ENCODE results near the gene DACT1. TPM values are rescaled to one million over a fixed set of nuclear protein-coding genes. Genes with fewer than 3 reads are reported as not detected.

Gene DACT1
- total RNA-seq, 4 donors from 2014 or later = 1.8 to 5.1 (median 3.3) TPM

DNA sequence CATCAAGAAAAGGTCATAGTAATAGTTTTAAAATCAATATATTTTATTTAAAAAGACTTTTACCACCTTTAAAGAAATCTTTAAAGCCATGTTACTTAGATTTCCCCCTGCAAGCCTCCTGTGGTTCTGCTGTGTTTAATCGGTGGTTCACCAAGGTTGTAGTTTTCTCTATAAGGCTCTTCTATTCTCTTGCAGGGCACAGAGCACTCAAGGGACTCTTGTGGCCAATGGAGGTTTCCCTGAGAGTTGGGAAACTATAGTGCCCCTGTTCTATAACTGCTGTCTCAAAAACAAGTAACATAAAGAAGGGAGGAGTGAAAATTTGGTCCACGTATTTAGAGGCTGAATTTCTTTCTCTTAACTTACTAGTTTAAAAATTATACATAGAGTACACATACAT is 25.0 kb downstream of the DACT1 start:
- Histone ChIP-seq H3K36me3 (no peaks in the 10 kb centered on the region), H3K27ac (no peak overlapping the region), H3K4me1 (peaks cover 5% of the 10 kb centered on the region), H3K4me3 (no peak overlapping the region), H3K27me3 (no peaks in the 10 kb centered on the region), H3K9me3 (no peaks in the 10 kb centered on the region)
- TF ChIP-seq POLR2AphosphoS5 (IDR thresholded peaks at IDR 0.05) = no peak
- no peak for TF ChIP-seq EP300 (IDR thresholded peaks at IDR 0.05)
- TF ChIP-seq, protein P1, sequence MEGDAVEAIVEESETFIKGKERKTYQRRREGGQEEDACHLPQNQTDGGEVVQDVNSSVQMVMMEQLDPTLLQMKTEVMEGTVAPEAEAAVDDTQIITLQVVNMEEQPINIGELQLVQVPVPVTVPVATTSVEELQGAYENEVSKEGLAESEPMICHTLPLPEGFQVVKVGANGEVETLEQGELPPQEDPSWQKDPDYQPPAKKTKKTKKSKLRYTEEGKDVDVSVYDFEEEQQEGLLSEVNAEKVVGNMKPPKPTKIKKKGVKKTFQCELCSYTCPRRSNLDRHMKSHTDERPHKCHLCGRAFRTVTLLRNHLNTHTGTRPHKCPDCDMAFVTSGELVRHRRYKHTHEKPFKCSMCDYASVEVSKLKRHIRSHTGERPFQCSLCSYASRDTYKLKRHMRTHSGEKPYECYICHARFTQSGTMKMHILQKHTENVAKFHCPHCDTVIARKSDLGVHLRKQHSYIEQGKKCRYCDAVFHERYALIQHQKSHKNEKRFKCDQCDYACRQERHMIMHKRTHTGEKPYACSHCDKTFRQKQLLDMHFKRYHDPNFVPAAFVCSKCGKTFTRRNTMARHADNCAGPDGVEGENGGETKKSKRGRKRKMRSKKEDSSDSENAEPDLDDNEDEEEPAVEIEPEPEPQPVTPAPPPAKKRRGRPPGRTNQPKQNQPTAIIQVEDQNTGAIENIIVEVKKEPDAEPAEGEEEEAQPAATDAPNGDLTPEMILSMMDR (IDR thresholded peaks at IDR 0.05) = no peak
- no peak for TF ChIP-seq POLR2A (IDR thresholded peaks at IDR 0.05)
- WGBS = 77% methylated on average over 2 of the region's 2 CpGs
- no peak for DNase-seq (ENCODE audit: low spot score in 2 of 2)

- peaks cover 5% of the 10 kb centered on the region for H3K4me1 ChIP-seq
- WGBS = 22% methylated on average over 2 of the region's 2 CpGs
- DNase-seq (ENCODE audit: low spot score in 2 of 2) = no peak
- H3K36me3 ChIP-seq = no peaks in the 10 kb centered on the region
- no peak for TF ChIP-seq EP300 (IDR thresholded peaks at IDR 0.05)
- H3K27me3 ChIP-seq = no peaks in the 10 kb centered on the region
- no peaks in the 10 kb centered on the region for H3K9me3 ChIP-seq
- H3K4me3 ChIP-seq = no peak overlapping the region
- no peak overlapping the region for H3K27ac ChIP-seq
Observed at GRCh38 chr14:58663494-58664111, 25.8 kb downstream of the DACT1 start.

- H3K4me3 ChIP-seq = no peak overlapping the region
- H3K9me3 ChIP-seq = no peaks in the 10 kb centered on the region
- no peak for DNase-seq (ENCODE audit: low spot score in 2 of 2)
- H3K27ac ChIP-seq = no peak overlapping the region
- TF ChIP-seq POLR2AphosphoS5 (IDR thresholded peaks at IDR 0.05) (no peak), EP300 (IDR thresholded peaks at IDR 0.05) (no peak), POLR2A (IDR thresholded peaks at IDR 0.05) (no peak)
- TF ChIP-seq, protein P1 (IDR thresholded peaks at IDR 0.05) = no peak
- H3K27me3 ChIP-seq = no peaks in the 10 kb centered on the region
- 88% methylated on average over 3 of the region's 3 CpGs for WGBS
- H3K4me1 ChIP-seq = peaks cover 5% of the 10 kb centered on the region
- no peaks in the 10 kb centered on the region for H3K36me3 ChIP-seq
Observed at GRCh38 chr14:58665773-58666500, 28.2 kb downstream of the DACT1 start.

GRCh38 chr14:58666737-58667136 is 29.0 kb downstream of the DACT1 start:
- no peak for DNase-seq (ENCODE audit: low spot score in 2 of 2)
- Histone ChIP-seq H3K4me1 (peaks cover 3% of the 10 kb centered on the region), H3K9me3 (no peaks in the 10 kb centered on the region), H3K4me3 (no peak overlapping the region), H3K27ac (no peak overlapping the region), H3K36me3 (no peaks in the 10 kb centered on the region), H3K27me3 (no peaks in the 10 kb centered on the region)
- TF ChIP-seq POLR2A (IDR thresholded peaks at IDR 0.05) = no peak
- TF ChIP-seq, protein P1 (IDR thresholded peaks at IDR 0.05) = no peak
- TF ChIP-seq POLR2AphosphoS5 (IDR thresholded peaks at IDR 0.05) = no peak
- TF ChIP-seq EP300 (IDR thresholded peaks at IDR 0.05) = no peak

GRCh38 chr14:58667900-58668299 is 30.1 kb downstream of the DACT1 start:
- no peaks in the 10 kb centered on the region for H3K4me1 ChIP-seq
- H3K27ac ChIP-seq = no peak overlapping the region
- no peaks in the 10 kb centered on the region for H3K9me3 ChIP-seq
- WGBS = 43% methylated on average over 5 of the region's 5 CpGs
- no peak for DNase-seq (ENCODE audit: low spot score in 2 of 2)
- no peaks in the 10 kb centered on the region for H3K27me3 ChIP-seq
- H3K4me3 ChIP-seq = no peak overlapping the region
- TF ChIP-seq POLR2A (IDR thresholded peaks at IDR 0.05) (no peak), EP300 (IDR thresholded peaks at IDR 0.05) (no peak), POLR2AphosphoS5 (IDR thresholded peaks at IDR 0.05) (no peak)
- TF ChIP-seq, protein P1 (IDR thresholded peaks at IDR 0.05) = no peak
- no peaks in the 10 kb centered on the region for H3K36me3 ChIP-seq
